Effector memory CD8-positive, alpha-beta T cell (primary cell): Measurements from ENCODE around the gene SGMS1.

Experiments used
- ATAC-seq: fragments of 150-1000 bp; cut with Tn5 transposase; replicated peaks from 2 replicates; pipeline ENCODE4 v1.10.0; 2021; ENCODE audit warnings: mild to moderate bottlenecking, moderate library complexity
- DNase-seq, 3 experiments: peaks; one replicate each; pipeline ENCODE4 v3.0.0; 2021
- H3K27ac Mint-ChIP-seq, 2 donors: one replicate each; pipeline ENCODE4 v1.8.0; 2022; ENCODE audit warnings: mild to moderate bottlenecking in 2 of 2, mixed read lengths in 2 of 2, moderate library complexity in 2 of 2
- H3K27me3 Mint-ChIP-seq, 2 donors: one replicate each; pipeline ENCODE4 v1.8.0; 2022; ENCODE audit warnings: mixed read lengths in 2 of 2
- H3K36me3 Mint-ChIP-seq: one replicate; pipeline ENCODE4 v1.8.0; 2022; ENCODE audit warnings: mild to moderate bottlenecking, moderate library complexity, mixed read lengths; ENCODE audit not compliant: insufficient read depth
- H3K4me1 Mint-ChIP-seq, 2 donors: one replicate each; pipeline ENCODE4 v1.8.0; 2022; ENCODE audit warnings: low read depth in 2 of 2, mixed read lengths in 2 of 2
- H3K4me3 Mint-ChIP-seq, 2 donors: one replicate each; pipeline ENCODE4 v1.8.0; 2022; ENCODE audit warnings: mild to moderate bottlenecking in 2 of 2, mixed read lengths in 2 of 2, moderate library complexity in 2 of 2
- H3K9me3 Mint-ChIP-seq, 2 donors: one replicate each; pipeline ENCODE4 v1.8.0; 2022; ENCODE audit warnings: mixed read lengths in 2 of 2

The SGMS1 gene

DNA sequence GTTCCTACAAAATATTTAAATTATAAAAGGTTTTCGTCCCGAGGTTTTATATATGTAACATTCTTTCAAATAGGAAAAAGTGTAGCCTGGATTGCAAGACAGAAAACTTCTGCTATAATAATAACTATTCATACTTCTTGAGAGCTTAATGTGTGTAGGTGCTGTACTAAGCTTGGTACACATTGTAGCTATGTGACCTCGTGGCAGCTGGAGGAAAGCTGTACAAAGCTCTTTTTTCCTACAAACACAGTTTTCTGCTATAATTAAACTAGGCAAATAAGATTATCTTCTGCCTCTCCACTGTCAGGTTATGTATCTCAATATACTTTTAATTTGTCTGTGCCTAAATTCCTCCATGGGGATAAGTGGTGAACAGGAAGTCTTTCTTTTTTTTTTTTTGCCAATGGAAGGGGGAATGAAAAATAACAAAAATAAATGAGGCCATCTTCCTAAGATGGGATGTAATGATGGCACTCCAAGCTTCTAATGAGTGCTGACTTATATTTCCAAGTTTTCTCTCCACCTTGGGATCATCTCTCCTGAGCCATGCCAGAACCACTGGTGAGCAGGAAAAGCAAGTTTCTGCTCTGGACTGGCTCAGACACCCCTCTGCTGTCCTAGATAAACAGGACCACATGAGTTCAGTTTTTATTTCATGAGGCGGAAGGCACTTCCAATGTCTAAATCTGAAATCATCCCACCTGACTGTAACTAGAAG is 9.9 kb downstream of the SGMS1 start:
- Mint-ChIP-seq H3K9me3 (no peaks in the 10 kb centered on the region), H3K4me1 (peaks cover 42 to 53% of the 10 kb centered on the region in 2 donors), H3K27ac (no peak overlapping the region), H3K36me3 (peaks cover 8% of the 10 kb centered on the region), H3K27me3 (no peaks in the 10 kb centered on the region), H3K4me3 (no peak overlapping the region)
- DNase-seq (no peak), ATAC-seq (no peak)

DNA sequence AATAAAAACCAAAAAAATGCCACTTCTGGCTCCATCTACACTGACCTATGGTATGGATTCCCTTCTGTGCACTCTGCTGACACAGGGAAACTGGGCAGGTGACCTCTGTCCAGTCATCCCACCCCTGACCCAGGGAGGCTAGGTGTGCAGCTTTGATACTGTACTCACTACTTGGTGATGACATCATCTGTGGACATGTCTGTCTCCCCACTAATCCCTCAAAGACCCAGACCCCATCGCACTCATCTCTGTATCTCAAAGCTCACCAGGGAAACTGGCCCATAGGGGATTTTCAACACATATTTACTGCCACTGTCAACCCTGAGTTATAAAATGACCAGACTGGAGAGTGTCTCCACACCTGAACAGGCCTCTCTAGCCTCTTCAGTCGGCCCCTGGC is 10.6 kb downstream of the SGMS1 start:
- no peaks in the 10 kb centered on the region for H3K27me3 Mint-ChIP-seq
- peaks cover 38 to 55% of the 10 kb centered on the region in 2 donors for H3K4me1 Mint-ChIP-seq
- H3K36me3 Mint-ChIP-seq, result peaks cover 4% of the 10 kb centered on the region
- no peaks in the 10 kb centered on the region for H3K9me3 Mint-ChIP-seq
- no peak for DNase-seq
- ATAC-seq, result no peak
- H3K27ac Mint-ChIP-seq, result peak overlapping the region in 1 of 2 donors; percentile 84
- H3K4me3 Mint-ChIP-seq, result no peak overlapping the region

DNA sequence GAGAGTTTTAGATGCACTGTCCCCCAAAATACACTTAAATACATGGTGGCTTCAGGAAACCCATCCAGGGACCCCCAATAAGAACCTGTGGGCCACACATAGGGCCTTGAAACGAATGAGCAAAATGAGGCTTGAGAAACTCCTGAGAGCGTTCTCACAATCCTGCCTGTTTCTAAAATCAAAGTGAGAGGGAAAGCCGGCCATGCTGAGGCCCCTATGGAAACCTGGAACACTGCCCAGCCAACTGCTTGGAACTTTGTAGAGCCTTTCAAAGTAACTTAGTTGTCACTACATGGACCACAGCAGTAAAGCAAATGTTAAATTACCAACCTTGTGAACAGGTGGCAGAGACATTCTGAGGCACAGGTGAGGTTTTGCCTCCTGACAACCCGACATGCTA is 13.4 kb downstream of the SGMS1 start:
- H3K4me1 Mint-ChIP-seq, result peaks cover 47 to 67% of the 10 kb centered on the region in 2 donors
- peaks cover 7% of the 10 kb centered on the region for H3K36me3 Mint-ChIP-seq
- peak overlapping the region; percentile 46 to 67 for H3K27ac Mint-ChIP-seq
- no peak for DNase-seq
- H3K9me3 Mint-ChIP-seq, result no peaks in the 10 kb centered on the region
- ATAC-seq, result no peak
- no peak overlapping the region for H3K4me3 Mint-ChIP-seq
- no peaks in the 10 kb centered on the region for H3K27me3 Mint-ChIP-seq

DNA sequence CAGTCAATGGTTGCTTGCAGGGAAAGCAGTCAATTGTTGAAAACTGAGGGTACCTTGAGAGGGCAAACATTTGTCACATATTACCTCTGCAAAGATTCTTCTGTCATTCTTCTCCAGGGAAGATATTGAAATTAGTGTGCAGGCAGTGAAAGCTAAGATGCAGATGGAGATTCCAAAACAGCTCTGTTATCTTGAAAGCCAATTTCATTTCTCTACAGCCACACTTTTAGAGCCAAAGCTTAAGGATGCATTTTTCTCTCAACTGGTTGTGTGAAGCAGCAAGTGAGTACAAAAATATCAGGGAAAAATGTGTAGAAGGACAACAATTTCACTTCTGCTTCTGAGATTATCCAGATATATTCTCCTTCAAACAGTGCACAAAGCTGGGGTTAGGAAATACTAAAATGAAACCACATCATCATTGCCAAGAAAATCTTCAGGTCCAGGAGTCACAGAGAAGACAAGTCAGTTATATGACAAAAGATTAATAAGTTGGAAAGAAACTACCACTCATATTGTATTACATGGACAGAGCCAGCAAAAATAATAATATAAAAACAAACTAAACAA is 16.3 kb downstream of the SGMS1 start:
- peak overlapping the region; percentile 80 to 92 for H3K27ac Mint-ChIP-seq
- H3K36me3 Mint-ChIP-seq, result peaks cover 3% of the 10 kb centered on the region
- ATAC-seq, result no peak
- no peak overlapping the region for H3K4me3 Mint-ChIP-seq
- DNase-seq, result no peak
- H3K4me1 Mint-ChIP-seq, result peaks cover 53 to 81% of the 10 kb centered on the region in 2 donors
- no peaks in the 10 kb centered on the region for H3K9me3 Mint-ChIP-seq
- H3K27me3 Mint-ChIP-seq, result no peaks in the 10 kb centered on the region

DNA sequence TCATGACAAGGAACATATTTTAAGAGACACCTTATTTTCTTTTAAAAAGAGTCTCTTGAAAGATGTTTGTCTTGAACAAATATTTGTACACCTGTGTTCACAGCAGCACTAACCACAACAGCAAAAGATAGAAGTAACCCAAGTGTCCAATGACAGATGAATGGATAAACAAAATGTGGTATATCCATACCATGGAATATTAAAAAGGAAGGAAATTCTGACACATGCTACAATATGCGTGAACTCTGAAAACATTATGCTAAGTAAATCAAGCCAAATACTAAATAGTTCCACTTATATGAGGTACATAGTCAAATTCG is 17.8 kb downstream of the SGMS1 start:
- Mint-ChIP-seq H3K27ac (peak overlapping the region; percentile 69 to 92), H3K4me3 (peak overlapping the region in 1 of 2 donors; percentile 4), H3K27me3 (no peaks in the 10 kb centered on the region), H3K9me3 (no peaks in the 10 kb centered on the region), H3K4me1 (peaks cover 46 to 78% of the 10 kb centered on the region in 2 donors), H3K36me3 (peaks cover 3% of the 10 kb centered on the region)
- no peak for DNase-seq
- ATAC-seq, result no peak

DNA sequence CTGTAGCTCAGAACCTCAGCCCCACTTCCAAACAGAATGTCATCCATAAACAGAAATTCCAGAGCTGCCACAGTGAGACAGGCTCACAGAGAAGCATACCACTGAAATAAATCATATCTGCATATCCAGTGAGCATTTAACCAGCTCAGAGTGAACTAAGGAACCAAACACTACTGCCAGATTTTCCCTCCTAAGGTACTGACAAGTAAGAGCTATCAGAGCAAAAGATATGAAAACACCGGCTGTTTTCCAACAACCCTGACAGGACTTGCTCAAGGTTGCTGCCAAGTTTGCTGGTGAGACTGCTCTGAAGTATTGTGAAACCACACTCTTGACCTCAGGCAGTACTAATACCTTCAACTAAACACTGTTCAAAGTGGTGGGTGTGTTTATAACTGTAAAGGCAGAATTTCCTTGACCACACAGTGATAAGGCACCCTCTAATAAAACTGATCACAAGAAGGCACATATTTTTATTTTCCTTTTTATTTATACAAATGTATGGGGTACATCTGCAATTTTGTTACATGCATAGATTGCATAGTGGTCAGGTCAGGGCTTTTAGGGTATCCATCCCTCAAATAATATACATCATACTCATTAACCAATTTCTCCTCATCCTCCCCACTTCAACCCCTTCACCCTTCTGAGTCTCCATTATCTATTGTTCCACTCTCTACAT is 18.3 kb downstream of the SGMS1 start:
- peaks cover 3% of the 10 kb centered on the region for H3K36me3 Mint-ChIP-seq
- H3K9me3 Mint-ChIP-seq, result no peaks in the 10 kb centered on the region
- no peaks in the 10 kb centered on the region for H3K27me3 Mint-ChIP-seq
- peaks cover 51 to 79% of the 10 kb centered on the region in 2 donors for H3K4me1 Mint-ChIP-seq
- no peak for DNase-seq
- peak overlapping the region; percentile 56 to 76 for H3K4me3 Mint-ChIP-seq
- peak; percentile 65 for ATAC-seq
- peak overlapping the region; percentile 69 to 92 for H3K27ac Mint-ChIP-seq

DNA sequence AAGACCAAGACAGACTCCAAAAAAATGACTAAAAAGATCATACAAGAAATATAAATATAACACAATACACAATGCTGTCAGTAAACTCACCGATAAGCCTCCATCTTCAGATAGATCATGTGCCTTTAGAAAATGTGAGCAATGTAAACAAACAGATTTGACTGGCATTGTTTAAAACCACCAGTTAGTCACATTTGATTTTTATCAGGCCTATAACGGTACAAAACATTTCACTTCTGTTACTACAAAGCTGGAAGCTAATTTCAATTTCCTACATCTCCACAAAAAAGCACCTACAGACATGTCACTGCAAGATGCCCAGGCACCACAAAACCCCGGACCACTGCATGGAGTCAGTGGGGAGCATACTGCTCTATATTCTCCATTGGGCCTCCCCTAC is 18.9 kb downstream of the SGMS1 start:
- H3K36me3 Mint-ChIP-seq, result peaks cover 3% of the 10 kb centered on the region
- DNase-seq (no peak), ATAC-seq (peak; percentile 45)
- peak overlapping the region; percentile 69 to 92 for H3K27ac Mint-ChIP-seq
- no peaks in the 10 kb centered on the region for H3K27me3 Mint-ChIP-seq
- peak overlapping the region; percentile 56 to 76 for H3K4me3 Mint-ChIP-seq
- H3K9me3 Mint-ChIP-seq, result no peaks in the 10 kb centered on the region
- peaks cover 46 to 79% of the 10 kb centered on the region in 2 donors for H3K4me1 Mint-ChIP-seq

DNA sequence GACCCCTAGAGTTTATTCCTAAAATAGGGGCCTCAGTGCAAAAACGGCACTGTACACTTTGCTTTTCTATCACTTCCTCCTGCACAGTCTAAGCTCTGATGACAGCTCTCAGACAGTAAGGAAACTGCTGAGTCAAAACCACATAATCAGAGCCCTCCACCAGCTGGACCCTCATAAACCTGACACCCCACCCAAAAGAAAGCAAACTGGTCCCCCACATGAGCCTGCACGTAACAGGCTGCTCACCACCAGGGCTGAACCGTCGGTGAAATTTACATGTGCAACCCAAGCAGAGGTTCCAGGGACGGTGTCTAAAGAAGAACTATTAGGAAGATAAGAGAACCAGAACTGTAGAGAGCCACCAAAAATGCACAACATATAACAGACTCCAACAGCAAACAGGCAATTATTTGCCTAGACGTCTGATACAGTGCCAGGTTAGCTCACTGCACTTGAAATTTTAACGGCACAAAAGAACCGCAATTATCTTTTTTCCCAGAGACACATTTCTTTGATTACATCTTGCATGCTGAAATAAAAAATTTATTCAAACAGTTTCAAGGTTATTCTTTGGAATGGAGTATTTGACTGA is 19.6 kb downstream of the SGMS1 start:
- peak overlapping the region; percentile 56 to 76 for H3K4me3 Mint-ChIP-seq
- no peaks in the 10 kb centered on the region for H3K27me3 Mint-ChIP-seq
- peak overlapping the region; percentile 69 to 92 for H3K27ac Mint-ChIP-seq
- peaks cover 3% of the 10 kb centered on the region for H3K36me3 Mint-ChIP-seq
- peaks cover 45 to 75% of the 10 kb centered on the region in 2 donors for H3K4me1 Mint-ChIP-seq
- no peaks in the 10 kb centered on the region for H3K9me3 Mint-ChIP-seq
- ATAC-seq, result peak; percentile 60
- peak in 1 of 3 experiments; percentile 7 for DNase-seq

DNA sequence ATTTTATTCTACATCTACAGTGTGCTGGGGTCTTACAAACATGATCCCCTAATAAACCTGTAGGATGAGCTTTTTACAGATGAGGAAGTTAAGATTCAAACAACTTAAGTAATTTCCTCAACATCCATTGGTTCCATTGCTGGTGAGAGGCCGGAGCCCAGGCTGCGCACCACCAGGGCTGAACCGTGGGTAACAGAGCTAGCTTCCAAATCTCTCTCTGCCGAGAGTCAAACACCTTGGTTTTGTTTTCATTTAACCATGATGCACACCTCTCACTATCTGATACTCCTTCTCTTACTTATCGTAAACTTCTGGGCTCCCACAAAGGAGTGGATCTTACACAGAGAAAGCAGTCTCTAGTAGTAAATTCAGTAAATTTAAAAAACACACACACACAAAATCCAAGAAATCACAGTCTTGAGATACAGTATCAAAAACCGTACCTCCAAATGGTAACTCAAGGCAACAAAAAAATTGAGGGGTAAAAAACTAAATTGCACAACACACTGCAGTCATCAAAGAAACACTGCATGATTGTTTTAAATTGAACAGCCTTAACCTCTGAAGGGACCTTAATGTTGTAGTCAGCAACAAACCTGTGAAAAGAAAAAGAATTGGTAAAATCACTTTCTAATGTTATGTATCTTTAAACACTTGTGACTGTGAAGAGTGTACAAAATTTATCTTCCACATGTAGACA is 20.5 kb downstream of the SGMS1 start:
- ATAC-seq (no peak), DNase-seq (no peak)
- H3K4me3 Mint-ChIP-seq, result peak overlapping the region; percentile 19 to 76
- peak overlapping the region; percentile 69 to 92 for H3K27ac Mint-ChIP-seq
- peaks cover 49 to 72% of the 10 kb centered on the region in 2 donors for H3K4me1 Mint-ChIP-seq
- H3K36me3 Mint-ChIP-seq, result peaks cover 3% of the 10 kb centered on the region
- H3K9me3 Mint-ChIP-seq, result no peaks in the 10 kb centered on the region
- no peaks in the 10 kb centered on the region for H3K27me3 Mint-ChIP-seq

DNA sequence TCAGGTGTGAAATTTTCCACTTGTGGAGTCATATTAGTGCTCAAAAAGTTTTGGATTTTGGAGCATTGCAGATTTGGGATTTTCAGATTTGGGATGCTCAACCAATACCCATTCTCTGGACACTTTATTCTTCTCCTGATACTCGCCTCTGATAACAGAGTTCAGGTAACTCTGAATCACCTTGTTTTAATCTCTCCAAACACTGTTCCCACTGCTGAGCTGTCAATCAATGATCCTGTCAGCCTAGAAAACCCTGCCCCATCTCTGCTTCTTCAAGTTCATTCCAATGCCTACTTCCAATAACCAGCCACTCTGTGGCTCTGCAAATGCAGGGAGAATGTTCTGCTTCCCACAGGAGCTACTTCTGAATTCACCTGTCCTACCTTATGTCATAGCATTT is 21.8 kb downstream of the SGMS1 start:
- no peak for DNase-seq
- H3K4me1 Mint-ChIP-seq, result peaks cover 44 to 60% of the 10 kb centered on the region in 2 donors
- H3K9me3 Mint-ChIP-seq, result no peaks in the 10 kb centered on the region
- H3K27me3 Mint-ChIP-seq, result no peaks in the 10 kb centered on the region
- peaks cover 3% of the 10 kb centered on the region for H3K36me3 Mint-ChIP-seq
- ATAC-seq, result no peak
- peak overlapping the region in 1 of 2 donors; percentile 66 for H3K27ac Mint-ChIP-seq
- no peak overlapping the region for H3K4me3 Mint-ChIP-seq

DNA sequence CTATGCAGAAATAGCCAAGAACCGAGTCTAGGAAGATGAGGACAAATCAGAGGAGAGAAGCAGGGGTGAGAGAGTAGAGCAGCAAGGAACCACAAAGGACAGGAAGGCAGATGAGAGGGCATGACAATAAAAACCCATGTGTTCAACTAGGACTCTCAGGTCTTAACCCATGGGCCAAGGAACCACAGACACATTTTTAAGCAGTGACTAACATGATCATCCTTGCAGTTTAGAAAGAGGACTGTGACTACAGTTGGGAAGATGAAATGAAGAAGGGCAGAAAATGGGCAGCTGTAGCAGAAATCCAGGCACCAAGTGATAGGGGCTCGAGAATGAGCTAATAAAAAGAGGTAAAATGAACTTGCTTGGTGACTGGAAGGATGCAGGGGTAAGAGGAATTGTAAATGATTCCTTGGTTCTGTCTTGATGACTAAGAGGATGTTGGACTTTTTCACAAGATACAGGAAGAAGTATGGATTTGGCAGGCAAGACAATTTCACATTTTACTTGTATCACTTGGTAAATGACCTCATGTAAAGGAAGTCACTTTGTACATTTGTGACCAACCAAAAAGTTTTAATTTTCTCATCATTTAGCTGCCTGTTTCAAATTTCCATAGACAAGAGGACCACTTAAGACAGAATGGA is 22.8 kb downstream of the SGMS1 start:
- DNase-seq, result no peak
- H3K9me3 Mint-ChIP-seq, result no peaks in the 10 kb centered on the region
- H3K27me3 Mint-ChIP-seq, result no peaks in the 10 kb centered on the region
- peaks cover 41 to 58% of the 10 kb centered on the region in 2 donors for H3K4me1 Mint-ChIP-seq
- no peaks in the 10 kb centered on the region for H3K36me3 Mint-ChIP-seq
- H3K4me3 Mint-ChIP-seq, result peak overlapping the region in 1 of 2 donors; percentile 34
- ATAC-seq, result no peak
- peak overlapping the region; percentile 7 to 87 for H3K27ac Mint-ChIP-seq

DNA sequence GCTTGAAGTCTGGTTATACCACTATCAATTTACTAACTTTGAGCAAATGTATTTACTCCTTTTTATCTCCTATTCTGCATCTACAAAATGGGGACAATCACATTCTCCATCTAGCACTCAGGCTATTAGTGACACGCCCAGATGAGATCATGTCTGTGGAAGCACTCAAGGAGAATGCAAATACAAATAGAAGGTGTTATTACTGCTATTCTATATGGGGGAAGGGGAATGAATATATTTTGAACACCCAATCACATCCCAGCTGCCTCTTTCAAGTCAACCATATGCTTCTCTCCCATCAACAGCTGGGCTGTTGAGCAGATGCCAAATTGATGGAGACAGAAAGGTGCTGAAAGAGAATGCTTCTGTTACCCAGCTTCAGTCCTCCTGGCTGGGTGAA is 23.5 kb downstream of the SGMS1 start:
- H3K27me3 Mint-ChIP-seq, result no peaks in the 10 kb centered on the region
- peaks cover 37 to 53% of the 10 kb centered on the region in 2 donors for H3K4me1 Mint-ChIP-seq
- no peak for DNase-seq
- peak overlapping the region in 1 of 2 donors; percentile 34 for H3K4me3 Mint-ChIP-seq
- ATAC-seq, result no peak
- H3K36me3 Mint-ChIP-seq, result no peaks in the 10 kb centered on the region
- no peaks in the 10 kb centered on the region for H3K9me3 Mint-ChIP-seq
- H3K27ac Mint-ChIP-seq, result peak overlapping the region; percentile 7 to 87

DNA sequence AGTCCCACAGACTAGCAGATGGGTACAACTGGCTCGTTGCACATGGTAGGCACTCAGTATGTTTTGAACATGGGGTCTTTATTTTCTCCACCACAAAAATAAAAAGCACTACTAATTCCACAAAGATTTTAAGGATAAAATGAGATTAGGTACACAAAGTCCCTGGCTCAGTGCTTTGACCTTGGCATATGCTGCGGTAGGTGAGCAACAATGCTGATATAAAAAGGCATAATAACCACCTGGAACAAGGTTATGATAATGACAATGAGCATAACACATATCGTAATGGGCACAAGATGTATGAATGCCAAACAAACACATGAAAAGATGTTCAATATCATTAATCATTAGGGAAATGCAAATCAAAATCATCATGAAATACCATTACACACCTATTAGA is 26.9 kb downstream of the SGMS1 start:
- Mint-ChIP-seq H3K9me3 (no peaks in the 10 kb centered on the region), H3K4me3 (no peak overlapping the region), H3K4me1 (peaks cover 18 to 30% of the 10 kb centered on the region in 2 donors), H3K27me3 (no peaks in the 10 kb centered on the region), H3K27ac (no peak overlapping the region), H3K36me3 (no peaks in the 10 kb centered on the region)
- DNase-seq (no peak), ATAC-seq (no peak)
